HG02623 (cell line): ENCODE results near the gene TARS3.
"Not testable (repeated sequence)": the region's sequence is repeated elsewhere in the genome, so short reads cannot be mapped to it uniquely, and the experiment has no call there.

Experiments used
- ATAC-seq: cut with Tn5 transposase; IDR thresholded peaks from one replicate; pipeline ENCODE4 v1.9.1; 2021; ENCODE audit warnings: moderate library complexity; ENCODE audit not compliant: unreplicated experiment

The TARS3 gene

GRCh38 chr15:101657171-101657570 lies 67.1 kb downstream of the TARS3 start:
- ATAC-seq, result no peak

- ATAC-seq, result not testable (repeated sequence)
These were observed 69.5 kb downstream of the TARS3 start for GRCh38 chr15:101654624-101655337.

- ATAC-seq, result no peak
These were observed 70.1 kb downstream of the TARS3 start for GRCh38 chr15:101654171-101654570.

- ATAC-seq, result no peak
These were observed 71.4 kb downstream of the TARS3 start for GRCh38 chr15:101652786-101653430.

- peak; percentile 79 for ATAC-seq
These were observed 72.0 kb downstream of the TARS3 start, which contains the start of gene TM2D3 for GRCh38 chr15:101652098-101652785. TSS of gene TM2D3 (minus strand) at chr15:101652381. CDS start at chr15:101652361, 20 bp downstream.

GRCh38 chr15:101651554-101652097 lies 72.6 kb downstream of the TARS3 start:
- ATAC-seq, result peak; percentile 45

- no peak for ATAC-seq
These were observed 74.1 kb downstream of the TARS3 start for GRCh38 chr15:101650145-101650544.

GRCh38 chr15:101648356-101648755 lies 75.9 kb downstream of the TARS3 start:
- ATAC-seq, result no peak

- no peak for ATAC-seq
These were observed 77.0 kb downstream of the TARS3 start for GRCh38 chr15:101647251-101647650.

GRCh38 chr15:101646672-101647071 lies 77.6 kb downstream of the TARS3 start:
- ATAC-seq, result no peak

- ATAC-seq, result no peak
These were observed 81.9 kb downstream of the TARS3 start for GRCh38 chr15:101642361-101642760.

- no peak for ATAC-seq
These were observed 82.4 kb downstream of the TARS3 start for GRCh38 chr15:101641894-101642293.

GRCh38 chr15:101641129-101641764 lies 83.0 kb downstream of the TARS3 start:
- no peak for ATAC-seq

- no peak for ATAC-seq
These were observed 84.6 kb downstream of the TARS3 start for GRCh38 chr15:101639667-101640066.

GRCh38 chr15:101637919-101638318 lies 86.4 kb downstream of the TARS3 start:
- ATAC-seq, result no peak

- ATAC-seq, result no peak
These were observed 86.8 kb downstream of the TARS3 start for GRCh38 chr15:101637516-101637915.

- no peak for ATAC-seq
These were observed 87.2 kb downstream of the TARS3 start for GRCh38 chr15:101637038-101637437.

GRCh38 chr15:101635944-101636727 lies 88.1 kb downstream of the TARS3 start:
- ATAC-seq, result no peak

- no peak for ATAC-seq
These were observed 90.9 kb downstream of the TARS3 start for GRCh38 chr15:101633356-101633755.

- ATAC-seq, result not testable (repeated sequence)
These were observed 97.5 kb downstream of the TARS3 start for GRCh38 chr15:101626729-101627128.
